ENCODE data around the gene ATF4.

ATF4 gene

DNA sequence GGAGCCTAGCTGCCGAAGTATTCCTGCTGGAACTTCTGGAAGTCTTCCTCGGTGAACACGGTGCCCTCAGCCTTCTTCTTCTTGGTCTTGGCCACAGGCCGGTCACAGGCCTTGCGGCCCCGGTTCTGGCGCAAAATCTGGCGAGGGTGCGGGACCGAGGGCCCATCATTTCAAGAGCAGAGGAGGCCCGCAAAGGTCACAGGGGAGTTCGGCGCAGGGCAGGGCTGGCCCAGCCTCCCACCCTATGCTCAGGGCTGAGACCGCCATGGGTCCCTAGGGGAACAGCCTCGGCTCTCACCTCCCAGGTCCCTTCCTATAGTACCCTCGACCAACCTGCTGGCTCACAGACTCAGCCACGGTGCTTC lies 9.1 kb downstream of the ATF4 start:
- FAIRE-seq = no peak

DNA sequence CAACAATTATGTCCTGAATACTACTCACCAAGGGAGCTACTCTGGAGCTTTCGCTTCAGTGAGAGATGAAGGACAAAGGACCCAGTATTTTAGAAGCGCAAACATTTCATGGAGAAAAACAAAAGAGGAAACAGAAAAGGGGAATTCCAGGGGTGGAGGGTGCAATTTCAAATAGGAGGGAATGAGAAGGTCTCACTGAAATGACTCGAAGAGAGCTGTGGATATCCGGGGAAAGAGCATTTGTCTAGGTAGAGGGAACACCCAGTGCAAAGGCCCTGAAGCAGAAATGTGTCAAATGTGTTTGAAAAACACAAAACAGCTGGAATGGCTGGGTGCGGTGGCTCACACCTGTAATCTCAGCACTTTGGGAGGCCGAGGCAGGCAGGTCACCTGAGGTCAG lies 9.8 kb downstream of the ATF4 start:
- FAIRE-seq = no peak

DNA sequence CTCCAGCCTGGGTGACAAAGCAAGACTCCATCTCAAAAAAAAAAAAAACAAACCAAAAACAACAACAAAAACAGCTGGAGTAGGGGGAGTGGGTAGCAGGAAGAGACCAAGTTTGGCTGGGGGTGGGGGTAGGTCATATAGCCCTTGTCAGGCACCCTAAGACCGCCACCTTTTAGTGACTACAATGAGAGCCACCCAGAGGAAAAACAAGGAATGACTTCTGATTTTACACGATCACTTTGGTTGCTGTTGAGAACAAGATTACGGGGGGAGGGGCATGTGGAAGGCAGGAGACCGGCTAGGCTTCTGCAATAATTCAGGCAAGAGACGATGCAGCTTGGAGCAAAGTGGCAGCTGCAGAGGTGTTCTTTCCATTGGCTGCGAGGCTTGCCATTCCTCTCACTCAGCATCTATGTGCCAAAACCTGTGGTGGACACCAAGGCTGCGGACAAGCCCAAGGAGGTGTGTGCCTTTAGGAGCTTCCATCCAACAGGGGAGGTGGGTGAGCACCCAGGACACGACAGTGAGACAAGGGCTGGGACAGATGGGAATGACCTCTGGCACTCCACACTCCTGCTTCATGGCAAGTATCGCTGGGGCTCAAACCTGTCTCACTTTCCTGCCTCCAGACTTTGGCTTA lies 10.4 kb downstream of the ATF4 start:
- no peak for FAIRE-seq

DNA sequence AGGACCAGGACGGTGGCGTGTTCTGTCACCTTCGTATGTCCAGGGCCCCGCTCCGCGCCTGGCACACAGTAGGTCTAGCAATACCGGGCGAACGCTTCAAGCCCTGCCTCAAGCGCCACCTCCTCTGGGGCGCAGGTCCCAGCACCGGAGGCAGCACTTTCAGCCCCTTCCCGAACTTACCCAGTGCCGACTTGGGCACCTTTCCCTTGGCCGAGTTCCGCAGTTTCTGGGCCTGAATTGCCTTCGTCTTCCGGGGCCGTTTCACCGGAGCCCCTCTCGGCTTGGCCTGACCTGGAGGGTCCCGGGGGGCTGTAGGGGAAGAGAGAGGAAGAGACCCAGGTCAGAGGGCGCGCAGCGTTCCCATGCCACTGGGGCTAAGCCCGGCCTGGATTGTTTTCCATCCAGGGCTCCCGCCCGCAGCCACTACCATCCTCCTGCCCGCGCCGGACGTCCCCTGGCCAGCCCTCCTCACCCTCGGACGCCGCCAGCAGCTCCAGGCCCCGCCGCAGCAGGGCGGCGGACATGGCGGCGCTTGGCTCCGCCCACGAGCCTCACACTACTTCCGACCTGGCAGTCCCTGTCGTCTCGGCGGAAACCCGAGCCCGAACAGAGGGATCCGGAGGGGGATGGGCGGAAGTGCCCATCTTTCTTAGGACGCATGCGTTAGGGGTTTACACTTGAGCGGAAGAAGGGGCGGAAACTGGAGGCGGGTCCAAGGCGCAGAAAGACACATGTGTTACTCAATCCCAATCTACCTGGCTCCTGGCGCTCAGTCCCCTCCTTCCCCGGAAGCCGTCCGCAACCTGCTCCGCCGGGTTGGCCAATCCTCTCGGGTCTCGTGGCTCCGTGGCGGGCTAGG lies 12.1 kb downstream of the ATF4 start, which contains the start of gene RPS19BP1:
Gene RPS19BP1 (minus strand): TSS at position 534 of the 859 bp plus-strand sequence. CDS start 10 bp downstream, at position 524.
- peak; percentile 98 for FAIRE-seq

DNA sequence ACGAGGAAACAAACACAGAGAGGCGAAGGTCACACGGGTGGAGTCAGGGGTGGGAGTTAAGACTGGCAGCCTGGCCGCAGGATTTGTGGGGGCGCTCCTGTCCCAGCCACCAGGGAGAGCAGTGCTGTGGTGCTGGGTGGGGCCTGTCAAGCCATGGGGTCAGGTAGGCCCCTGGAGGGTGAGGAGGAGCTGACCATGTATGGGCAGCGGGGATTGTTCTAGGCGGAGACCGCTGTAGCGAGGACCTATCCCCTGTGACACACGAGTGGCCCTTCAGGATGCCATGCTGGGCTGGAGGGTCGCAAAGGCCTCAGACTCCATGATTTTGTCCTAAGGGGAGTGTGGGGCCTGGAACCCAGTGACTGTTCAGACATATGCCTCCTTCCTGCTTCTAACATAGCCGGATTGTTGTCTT lies 13.7 kb downstream of the ATF4 start:
- no peak for FAIRE-seq

DNA sequence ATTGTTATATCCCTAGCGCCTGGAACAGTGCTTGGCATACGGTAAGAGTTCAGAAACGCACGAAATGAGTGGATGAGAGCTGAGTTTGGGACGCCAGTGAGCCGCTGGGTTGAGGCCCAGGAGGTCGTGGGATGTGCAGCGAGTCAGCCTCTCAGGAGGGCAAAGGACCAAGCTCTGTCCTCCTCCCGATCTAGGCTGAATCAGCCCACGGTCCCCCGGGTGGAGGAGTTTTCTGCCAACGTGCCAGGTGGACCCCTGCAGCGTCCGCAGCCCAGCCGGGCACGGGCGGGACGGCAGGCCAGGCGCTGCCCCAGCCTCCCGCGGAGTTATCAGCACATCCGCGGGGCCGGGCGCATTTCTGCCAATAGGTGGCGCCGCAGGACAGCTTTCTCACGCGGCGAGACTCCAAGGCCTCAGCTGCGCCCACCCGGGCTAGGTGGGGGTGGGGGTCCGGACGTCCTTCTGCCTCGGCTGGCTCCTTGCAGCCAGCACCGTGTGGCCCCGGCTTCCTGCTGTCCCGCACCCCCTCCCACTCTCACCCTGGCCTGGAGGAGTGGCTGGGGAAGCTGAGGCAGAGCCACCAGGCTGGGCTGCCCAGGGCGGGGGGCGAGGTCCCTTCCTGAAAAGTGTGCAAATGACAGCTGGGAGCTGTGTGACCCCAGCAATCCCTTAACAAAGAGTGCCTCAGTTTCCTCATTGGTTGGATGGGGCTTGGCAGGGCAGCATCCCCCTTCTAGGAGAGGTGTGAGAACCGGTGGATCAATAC lies 14.4 kb downstream of the ATF4 start:
- FAIRE-seq = no peak

DNA sequence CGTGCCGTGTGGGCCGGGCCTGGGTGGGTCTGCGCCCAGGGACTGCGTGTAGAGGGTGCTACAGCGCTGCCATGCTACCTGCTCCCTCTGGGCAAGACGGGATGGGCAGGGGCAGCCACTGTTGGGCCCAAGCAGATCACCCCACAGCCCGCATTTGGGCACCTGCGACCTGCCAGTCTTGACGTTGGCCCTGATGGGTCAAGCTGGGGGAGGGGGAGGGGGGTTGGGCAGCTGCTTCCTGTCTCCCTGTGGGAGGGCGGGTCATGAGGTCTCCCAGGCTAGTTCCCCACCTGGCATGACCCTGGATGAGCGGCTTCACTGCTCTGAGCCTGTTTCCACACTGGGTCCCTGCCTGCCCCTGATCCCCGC lies 15.0 kb downstream of the ATF4 start:
- no peak for FAIRE-seq

DNA sequence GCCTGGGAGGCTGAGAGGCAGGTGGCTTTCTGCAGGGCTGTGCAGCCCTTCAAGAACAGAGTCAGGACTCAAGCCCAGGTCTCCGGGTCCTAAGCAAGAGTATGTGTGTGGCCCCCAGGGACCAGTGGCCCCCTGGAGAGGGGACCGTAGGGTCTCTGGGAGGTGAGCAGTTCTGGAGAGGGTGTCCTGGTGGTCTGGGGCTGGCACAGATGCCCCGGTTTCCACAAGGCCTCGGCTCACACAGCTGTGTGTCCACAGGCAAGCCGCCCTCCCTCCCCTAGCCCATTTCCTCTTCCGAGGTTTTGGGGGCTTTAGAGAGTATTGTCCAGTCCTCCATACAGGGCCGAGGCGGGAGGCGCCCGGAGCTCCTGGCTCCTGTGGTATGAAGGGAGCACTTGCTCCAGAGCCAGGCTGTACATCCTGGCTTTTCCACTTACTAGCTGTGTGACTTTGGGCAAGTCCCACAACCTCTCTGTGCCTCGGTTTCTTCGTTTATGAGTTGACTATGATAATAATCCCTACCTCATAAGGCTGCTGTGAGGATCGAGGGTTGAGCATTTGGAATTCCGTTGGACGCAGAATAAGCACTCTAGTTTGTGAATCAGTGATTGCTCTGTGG lies 15.6 kb downstream of the ATF4 start:
- no peak for FAIRE-seq

DNA sequence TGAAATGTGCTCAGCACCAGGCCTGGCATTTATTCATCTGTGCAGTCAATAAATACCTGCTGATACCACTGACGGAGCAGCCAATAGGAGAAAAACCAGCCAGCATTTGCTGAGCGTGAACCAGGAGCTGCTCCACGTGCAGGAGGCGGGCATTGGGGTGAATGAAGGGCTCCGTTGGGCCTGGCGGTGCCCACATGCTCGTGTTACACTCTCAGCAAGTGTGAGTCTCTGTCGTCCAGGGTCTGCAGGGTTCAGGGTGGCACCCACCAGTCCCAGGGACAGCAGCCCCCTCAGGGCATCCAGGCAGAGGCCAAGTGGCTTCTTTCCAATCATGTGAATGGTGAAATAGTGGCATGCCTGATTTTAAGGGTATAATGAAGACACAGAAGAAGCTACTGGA lies 16.3 kb downstream of the ATF4 start:
- no peak for FAIRE-seq

DNA sequence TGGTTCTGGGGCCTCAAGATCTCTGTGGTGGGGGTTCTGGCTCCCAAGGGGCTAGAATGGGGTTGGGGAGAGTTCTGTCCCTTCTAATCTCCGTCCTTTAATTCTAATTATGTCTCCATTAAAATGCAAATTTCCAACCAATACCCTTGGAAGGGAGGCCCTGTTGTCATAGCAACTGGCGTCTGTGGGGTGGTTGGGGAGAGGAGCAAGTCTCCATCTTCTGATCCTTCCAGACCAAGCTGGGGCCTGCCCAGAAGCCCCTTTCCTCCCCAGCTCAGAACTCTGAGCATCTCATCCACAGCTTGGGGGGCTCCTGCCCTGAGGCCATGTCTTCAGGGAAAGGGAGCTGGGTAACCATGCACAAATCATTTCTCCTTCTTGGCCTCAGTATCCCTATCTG lies 17.6 kb downstream of the ATF4 start:
- FAIRE-seq = no peak

DNA sequence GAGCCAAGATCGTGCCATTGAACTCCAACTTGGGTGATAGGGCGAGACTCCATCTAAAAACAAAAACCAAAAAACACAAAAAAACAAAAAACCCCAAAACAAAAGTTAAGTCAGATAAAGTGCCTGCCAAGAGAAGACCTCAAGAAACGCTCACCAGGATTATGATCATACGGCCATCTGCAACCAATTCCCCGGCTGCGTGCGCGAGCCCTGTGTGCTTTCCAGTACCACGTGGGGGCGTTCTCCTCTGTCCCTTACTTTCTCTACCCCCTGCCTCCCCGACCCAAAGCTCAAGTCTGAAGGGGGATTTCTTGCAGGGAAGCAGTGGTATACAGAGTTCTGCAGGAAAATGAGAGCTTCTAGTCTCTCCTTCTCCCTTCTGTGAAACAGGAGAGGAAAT lies 22.7 kb downstream of the ATF4 start:
- FAIRE-seq = no peak

DNA sequence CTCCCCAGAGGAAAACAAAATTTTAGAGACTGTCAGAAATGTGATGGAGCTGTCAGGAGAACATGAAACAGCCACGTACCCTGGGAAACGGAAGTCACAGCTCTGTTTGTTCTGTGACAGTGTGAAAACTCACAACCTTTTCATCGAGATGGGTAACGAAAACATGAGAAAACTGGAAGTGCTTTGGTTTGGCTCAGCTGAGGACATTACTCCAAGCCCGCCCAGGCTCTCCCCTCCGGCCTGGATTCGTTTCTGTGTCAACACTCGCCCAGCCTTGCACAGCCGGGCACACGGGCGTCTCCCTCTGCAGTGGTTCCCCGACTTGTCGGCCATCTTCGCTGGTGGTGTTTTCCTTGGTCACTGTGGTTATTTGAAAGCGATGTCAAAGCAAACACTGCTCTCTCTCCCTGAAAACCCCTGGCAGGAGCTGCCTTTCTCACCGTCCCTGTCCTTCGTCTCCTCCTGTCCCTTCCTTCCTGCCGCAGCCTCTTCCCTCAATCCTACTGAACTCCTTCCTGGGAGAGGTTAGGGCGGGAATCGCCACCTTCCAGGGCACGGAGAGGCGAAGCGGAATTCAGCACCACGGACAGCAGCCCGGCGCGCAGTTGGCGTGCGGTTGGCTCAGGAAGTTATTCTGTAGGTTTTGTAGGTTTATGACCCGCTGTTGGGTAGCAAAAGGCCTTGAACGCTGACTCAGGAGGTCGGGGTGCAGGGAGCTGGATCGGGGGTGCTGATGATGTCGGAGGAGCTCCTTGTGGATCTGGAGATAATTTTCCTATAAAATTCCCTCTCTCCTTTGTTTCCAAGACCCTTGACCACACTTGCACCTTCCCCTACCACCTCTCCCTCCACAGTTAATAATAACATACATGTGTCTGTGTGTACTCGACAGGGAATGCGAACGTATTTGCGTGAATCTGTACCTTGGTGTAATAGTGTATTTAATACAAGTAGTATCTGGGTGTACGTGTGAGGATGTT lies 25.3 kb downstream of the ATF4 start:
- no peak for FAIRE-seq

DNA sequence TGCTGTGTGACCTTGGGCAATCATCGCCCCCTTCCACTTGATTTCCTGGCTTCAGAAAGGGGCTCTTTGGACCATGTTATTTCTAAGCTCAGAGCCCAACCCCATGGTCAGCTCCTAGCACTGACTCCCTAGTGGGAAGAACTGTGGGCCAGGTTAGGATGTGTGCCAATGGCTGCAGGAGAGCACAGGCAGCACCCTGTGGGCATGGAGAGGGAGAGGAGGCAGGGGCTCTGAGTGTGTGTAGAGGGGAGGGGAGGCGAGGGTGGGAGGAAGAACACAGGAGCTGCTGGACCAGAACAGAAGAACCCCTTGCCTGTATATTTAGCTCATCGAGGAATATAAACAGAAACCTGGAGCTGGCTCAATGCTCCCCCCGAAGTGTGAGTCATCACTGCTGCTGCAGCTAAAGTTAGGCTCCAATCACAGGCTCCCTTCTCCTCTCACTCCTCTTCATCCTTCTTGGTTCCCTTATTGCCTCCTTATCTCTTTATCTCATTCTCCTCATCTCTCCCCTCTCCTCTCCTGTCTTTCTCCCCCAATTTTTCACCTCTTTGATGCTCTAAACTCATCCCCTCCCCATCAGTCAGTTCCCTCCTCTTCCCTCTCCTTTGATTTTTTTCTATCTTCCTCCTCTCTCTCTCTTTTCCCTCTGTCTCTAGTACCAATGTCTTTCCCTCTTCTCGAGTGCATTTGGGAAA lies 26.7 kb downstream of the ATF4 start:
- no peak for FAIRE-seq

DNA sequence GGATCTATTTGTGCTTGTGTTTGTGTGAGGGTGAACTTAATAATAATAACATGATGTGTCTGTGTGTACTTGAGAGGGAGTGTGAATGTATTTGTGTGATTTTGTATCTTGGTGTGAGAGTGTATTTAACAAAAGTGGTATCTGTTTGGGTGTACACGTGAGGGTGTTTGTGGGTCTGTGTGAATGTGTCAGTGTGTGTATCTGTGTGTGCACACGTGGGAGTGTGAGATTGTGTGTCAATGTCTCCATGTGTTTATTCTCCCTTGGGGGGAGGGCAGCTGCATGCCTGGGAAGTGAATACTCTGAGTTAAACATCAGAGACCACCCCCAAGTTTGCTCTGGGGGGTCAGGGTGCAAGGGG lies 27.2 kb downstream of the ATF4 start:
- no peak for FAIRE-seq

DNA sequence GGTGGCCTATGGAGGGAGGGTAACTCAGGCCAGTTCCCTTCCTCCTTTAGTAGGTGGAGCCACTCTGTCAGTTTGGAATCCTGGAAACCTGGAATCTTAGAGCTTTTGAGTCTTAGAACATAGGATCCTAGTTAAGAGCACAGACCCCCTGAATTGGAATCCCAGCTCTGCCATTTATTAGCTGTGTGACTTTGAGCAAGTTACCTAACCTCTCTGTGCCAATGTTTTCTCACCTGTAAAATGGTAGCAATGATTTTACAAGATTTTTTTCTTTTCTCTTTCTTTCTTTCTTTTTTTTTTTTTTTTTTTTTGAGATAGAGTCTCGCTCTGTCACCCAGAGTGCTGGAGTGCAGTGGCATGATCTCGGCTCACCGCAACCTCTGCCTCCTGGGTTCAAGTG lies 33.1 kb downstream of the ATF4 start:
- no peak for FAIRE-seq

DNA sequence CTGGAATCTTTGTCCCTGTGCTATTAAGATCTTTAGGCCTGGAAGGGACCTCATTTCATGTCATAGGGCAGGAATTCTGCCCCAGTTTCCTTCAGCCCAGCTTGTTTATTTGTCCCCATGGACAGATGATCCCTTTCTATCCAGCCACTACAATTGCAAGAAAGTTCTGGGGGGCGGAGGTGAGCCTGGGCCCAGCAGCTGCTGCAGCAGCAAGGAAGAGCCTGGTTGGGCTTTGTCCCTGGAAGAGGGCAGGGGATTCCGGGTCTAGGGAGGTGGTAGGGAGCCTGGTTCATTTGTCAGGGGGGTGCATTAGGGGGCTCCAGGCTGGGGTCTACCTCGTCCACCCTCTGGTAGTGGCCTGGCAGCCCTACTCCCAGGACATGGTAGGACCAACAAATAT lies 33.8 kb downstream of the ATF4 start:
- no peak for FAIRE-seq

DNA sequence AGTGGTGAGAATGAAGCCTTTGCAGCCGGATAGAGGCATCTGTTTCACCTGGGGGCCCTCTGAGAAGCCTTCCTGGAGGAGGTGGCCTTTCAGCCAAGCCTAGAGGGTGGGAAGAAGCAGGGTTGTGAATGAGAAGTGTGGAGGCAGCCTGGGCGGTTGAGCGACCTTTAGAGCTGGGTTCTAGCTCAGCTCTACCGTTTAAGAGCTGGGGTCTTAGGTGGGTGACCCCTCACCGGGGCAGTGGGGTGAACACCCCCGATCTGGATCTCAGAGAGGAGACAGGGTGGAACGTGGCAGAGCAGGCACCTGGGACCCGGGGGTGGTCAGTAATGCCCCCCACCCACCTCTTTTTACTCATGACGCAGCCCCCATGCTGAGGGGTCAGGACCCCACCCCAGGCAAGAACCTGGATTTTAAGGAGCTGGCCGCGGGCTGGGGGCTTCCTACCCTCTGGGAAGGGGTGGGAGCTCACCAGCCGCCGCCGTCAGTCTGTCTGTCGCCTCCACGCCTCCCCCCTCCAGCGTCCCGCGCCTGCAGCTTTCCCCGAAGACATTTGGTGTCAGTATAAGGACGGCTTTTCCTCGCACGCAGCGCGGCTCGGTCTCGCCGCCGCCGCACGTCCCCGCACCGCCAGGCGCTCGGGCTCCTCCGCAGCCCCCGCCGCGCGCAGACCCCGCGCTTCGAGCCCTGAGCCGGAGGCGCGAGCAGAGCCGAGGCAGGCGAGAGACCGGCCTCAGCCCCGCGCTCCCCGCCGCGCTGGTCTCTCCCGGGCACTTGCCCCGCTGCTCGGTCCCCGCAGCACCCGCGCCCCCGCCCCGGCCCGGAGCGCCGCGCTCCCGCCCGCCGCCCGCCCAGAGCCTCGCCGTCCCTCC lies 36.8 kb downstream of the ATF4 start:
- FAIRE-seq = no peak

DNA sequence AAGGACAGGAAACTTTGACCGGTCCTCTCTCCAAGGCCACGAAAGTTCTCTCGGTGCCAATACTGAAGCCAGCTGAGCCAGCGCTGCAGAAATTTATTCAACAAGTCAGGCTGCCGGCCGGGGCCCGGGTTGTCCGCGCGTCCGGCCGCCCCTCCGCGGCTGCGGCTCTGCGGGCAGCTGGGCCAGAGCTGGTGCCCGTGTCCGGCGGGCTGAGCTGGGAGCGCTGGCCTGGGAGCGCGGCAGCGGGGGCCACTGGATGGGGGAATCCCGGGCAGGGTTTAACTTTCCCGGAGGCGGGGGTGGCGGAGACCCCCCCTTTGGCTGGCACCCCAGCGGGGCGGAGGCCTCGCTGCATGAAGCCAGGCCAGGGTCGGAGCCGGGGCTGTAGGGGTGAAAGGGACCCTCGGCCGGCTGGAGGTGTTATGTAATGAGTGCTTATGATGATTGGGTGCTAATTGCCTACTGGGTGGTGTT lies 37.9 kb downstream of the ATF4 start:
- FAIRE-seq = no peak

DNA sequence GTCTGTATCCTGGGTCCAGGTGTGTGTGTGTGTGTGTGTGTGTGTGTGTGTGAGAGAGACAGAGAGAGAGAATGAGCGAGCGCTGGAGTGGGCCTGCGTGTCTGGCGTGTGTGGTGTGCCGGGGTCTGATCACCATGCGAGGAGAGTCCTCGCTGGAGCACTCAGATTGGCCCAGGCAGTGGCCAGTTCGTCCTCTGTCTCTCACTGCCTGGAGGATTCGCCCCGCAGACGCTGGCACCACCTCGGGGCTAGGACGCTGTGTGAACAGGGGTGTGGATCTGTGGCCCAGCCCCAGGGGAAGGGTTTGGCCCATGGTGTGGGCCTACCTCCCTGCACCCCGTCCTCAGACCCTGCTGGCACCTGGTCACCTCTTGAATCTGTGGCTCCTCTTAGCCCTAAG lies 38.6 kb downstream of the ATF4 start:
- no peak for FAIRE-seq

DNA sequence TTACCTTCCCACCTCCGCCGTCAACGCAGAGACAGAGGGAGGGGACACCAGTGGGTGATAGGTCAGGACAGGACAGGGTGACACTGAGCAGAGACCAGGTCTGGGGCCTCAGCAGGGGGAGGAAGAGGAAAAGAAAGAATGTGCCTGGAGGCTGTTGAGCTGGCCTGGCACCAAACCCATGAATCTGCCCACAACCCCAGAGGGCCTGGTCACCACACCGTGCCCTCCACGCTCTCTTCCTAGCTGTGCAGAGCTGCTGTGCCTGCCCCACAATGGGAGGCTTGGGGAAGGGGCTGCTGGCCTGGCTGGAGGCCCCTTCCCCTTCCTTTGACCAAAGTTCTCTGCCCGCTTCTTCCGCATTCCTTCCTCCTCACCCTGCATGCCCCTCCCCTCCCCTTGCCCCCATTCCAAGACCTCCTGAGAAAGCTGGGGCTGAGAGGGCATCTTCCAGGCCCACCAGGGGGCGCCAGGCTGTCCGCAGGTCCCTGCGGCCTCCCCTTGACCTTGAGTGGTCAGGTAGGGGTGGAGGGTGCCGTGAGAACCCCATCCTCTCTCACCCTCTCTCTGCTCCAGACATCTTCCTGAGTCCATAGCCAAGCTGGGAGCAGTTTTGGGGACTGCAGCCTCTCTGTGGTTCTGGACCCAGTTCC lies 39.2 kb downstream of the ATF4 start:
- FAIRE-seq = no peak

Measured in A204.1 (cell line).